Fibroblast of the aortic adventitia (primary cell): Measurements from ENCODE around the gene DOCK10. TPM values are rescaled to one million over a fixed set of nuclear protein-coding genes. Genes with fewer than 3 reads are reported as not detected.

ENCODE experiments used
- DNase-seq: peaks from one replicate; pipeline ENCODE4 v3.0.0-alpha.2; 2010; ENCODE audit warnings: low read depth
- H3K4me3 ChIP-seq: 2 replicates; pipeline ENCODE4 v1.5.1; 2011; ENCODE audit warnings: low read depth, mild to moderate bottlenecking, control low read depth, low read length, moderate library complexity
- CTCF ChIP-seq: IDR thresholded peaks from 2 replicates; pipeline ENCODE4 v1.5.1; 2011; ENCODE audit warnings: mild to moderate bottlenecking, low read length, control low read depth, inconsistent platforms; ENCODE audit not compliant: insufficient read depth
- total RNA-seq: library from RNA; depleted of rRNA; stranded (reverse); fragments of >200 nt; gene quantifications from 2 replicates; pipeline ENCODE4 v1.2.3, GENCODE V29; 2012; ENCODE audit warnings: low replicate concordance

DOCK10 gene
- total RNA-seq, 1 donor = 66.2 TPM

- TF ChIP-seq CTCF = no peak
These were observed 264.7 kb downstream of the DOCK10 start for GRCh38 chr2:224777559-224777930.

GRCh38 chr2:224776795-224777558 is 265.3 kb downstream of the DOCK10 start:
- no peak for TF ChIP-seq CTCF
- DNase-seq = no peak
- H3K4me3 ChIP-seq = no peak overlapping the region

More at GRCh38 chr2:224777559-224777930, 264.7 kb downstream of the DOCK10 start:
- DNase-seq = peak; percentile 37
- no peak overlapping the region for H3K4me3 ChIP-seq

- peak; percentile 48 for DNase-seq
- no peak overlapping the region for H3K4me3 ChIP-seq
- TF ChIP-seq CTCF = no peak
These were observed 266.6 kb downstream of the DOCK10 start for GRCh38 chr2:224775647-224776046.

- TF ChIP-seq CTCF = no peak
- no peak overlapping the region for H3K4me3 ChIP-seq
- DNase-seq = no peak
These were observed 267.5 kb downstream of the DOCK10 start for GRCh38 chr2:224774735-224775134.

- no peak for TF ChIP-seq CTCF
- no peak overlapping the region for H3K4me3 ChIP-seq
- DNase-seq = no peak
These were observed 269.8 kb downstream of the DOCK10 start for GRCh38 chr2:224772494-224772893.

- DNase-seq = no peak
- H3K4me3 ChIP-seq = no peak overlapping the region
- no peak for TF ChIP-seq CTCF
These were observed 272.8 kb downstream of the DOCK10 start for GRCh38 chr2:224769489-224769888.
